Central memory CD4-positive, alpha-beta T cell (primary cell): ENCODE data around the gene RPEL1.

Experiments used
- DNase-seq: peaks from one replicate; pipeline ENCODE4 v3.0.0; 2022

Gene RPEL1

GRCh38 chr10:103280506-103280905, 34.8 kb downstream of the RPEL1 start:
- DNase-seq: no peak

- no peak for DNase-seq
Observed at GRCh38 chr10:103281753-103282152, 36.1 kb downstream of the RPEL1 start.

- no peak for DNase-seq
Observed at GRCh38 chr10:103282961-103283360, 37.3 kb downstream of the RPEL1 start.

- DNase-seq: no peak
Observed at GRCh38 chr10:103284170-103284569, 38.5 kb downstream of the RPEL1 start.

GRCh38 chr10:103287992-103288391, 42.3 kb downstream of the RPEL1 start:
- DNase-seq: no peak

- DNase-seq: no peak
Observed at GRCh38 chr10:103291588-103291987, 45.9 kb downstream of the RPEL1 start.

- DNase-seq: no peak
Observed at GRCh38 chr10:103295374-103296015, 49.8 kb downstream of the RPEL1 start.
